Measurements from ENCODE around the gene FNDC3B.

Gene FNDC3B

GRCh38 chr3:172171396-172172075, 132.2 kb downstream of the FNDC3B start:
- Histone ChIP-seq H3K27ac (ENCODE audit: low read length) (no peak overlapping the region), H4K20me1 (ENCODE audit: insufficient read depth, low read length) (peaks cover 12% of the 10 kb centered on the region; the same call in 1 of the 2 replicates), H2AFZ (ENCODE audit: low read length) (no peak overlapping the region), H3K9ac (ENCODE audit: low read length) (no peak overlapping the region), H3K4me1 (ENCODE audit: low read length) (peaks cover 13% of the 10 kb centered on the region), H3K79me2 (ENCODE audit: low read length) (peaks cover 98% of the 10 kb centered on the region), H3F3A (ENCODE audit: insufficient read depth, low read length) (no peaks in the 10 kb centered on the region), H3K4me2 (ENCODE audit: low read depth, low read length) (no peak overlapping the region), H3K36me3 (replicated peaks; ENCODE audit: insufficient read depth, low read length) (peaks cover 5% of the 10 kb centered on the region), H3K9me3 (replicated peaks; ENCODE audit: insufficient read depth, low read length) (no peaks in the 10 kb centered on the region), H3K27me3 (replicated peaks; ENCODE audit: insufficient read depth, low read length) (no peaks in the 10 kb centered on the region), H3K9me2 (replicated peaks; ENCODE audit: insufficient read depth, low read length) (no peaks in the 10 kb centered on the region), H3K4me3 (ENCODE audit: low read length) (no peak overlapping the region)
- TF ChIP-seq EZH2phosphoT487 (IDR thresholded peaks at IDR 0.05; ENCODE audit: low read length) (no peak), EZH2 (optimal IDR thresholded peaks at IDR 0.05; ENCODE audit: low read depth, low read length) (no peak), CTCF (IDR thresholded peaks at IDR 0.05; ENCODE audit: low read length) (no peak)
- no peak for DNase-seq

DNA sequence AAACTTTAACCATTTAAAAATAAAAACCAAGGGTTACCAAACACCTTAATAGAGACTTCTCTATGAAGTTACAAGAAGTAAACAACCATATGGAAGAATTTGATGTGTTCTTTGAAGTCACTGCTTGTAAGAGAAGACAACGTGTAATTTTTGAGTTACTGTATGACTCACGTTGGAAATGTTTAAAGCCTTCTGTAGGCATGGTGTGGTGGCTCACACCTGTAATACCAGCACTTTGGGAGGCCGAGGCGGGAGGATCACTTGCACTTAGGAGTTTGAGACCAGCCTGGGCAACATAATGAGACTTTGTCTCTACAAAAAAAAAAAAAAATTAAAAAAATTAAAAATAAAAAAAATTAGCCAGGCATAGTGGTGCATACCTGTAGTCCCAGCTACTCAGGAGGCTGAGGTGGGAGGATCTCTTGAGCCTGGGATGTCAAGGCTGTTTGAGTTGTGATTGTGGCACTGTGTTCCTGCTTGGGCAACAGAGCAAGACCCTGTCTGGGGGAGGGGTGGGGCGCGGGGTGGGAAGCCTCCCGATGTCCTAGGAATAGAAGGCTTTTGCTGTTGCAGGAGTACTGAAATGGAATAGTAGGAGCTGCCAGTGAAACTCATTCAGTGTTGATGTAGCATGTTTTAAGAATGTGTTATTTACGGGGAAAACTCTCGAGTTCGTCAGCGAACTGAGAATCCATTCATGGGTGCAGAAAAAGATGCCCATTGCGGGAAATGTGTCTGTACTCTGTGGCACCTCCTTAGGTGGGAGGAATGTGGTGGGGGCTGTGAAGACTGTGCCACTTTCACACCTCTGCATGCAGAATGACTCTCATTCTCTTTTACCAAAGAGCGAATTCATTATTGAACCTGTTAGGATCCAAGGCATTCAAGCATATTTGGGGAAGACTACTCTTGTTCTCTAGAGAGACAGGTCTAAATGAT, 134.2 kb downstream of the FNDC3B start:
- Histone ChIP-seq H3K9me3 (replicated peaks; ENCODE audit: insufficient read depth, low read length) (no peaks in the 10 kb centered on the region), H3K9me2 (replicated peaks; ENCODE audit: insufficient read depth, low read length) (no peaks in the 10 kb centered on the region), H3F3A (ENCODE audit: insufficient read depth, low read length) (no peaks in the 10 kb centered on the region), H3K9ac (ENCODE audit: low read length) (no peak overlapping the region), H3K4me1 (ENCODE audit: low read length) (peaks cover 21% of the 10 kb centered on the region), H3K27ac (ENCODE audit: low read length) (no peak overlapping the region), H3K79me2 (ENCODE audit: low read length) (peaks cover 98% of the 10 kb centered on the region), H3K4me3 (ENCODE audit: low read length) (no peak overlapping the region), H3K27me3 (replicated peaks; ENCODE audit: insufficient read depth, low read length) (no peaks in the 10 kb centered on the region), H2AFZ (ENCODE audit: low read length) (no peak overlapping the region), H3K4me2 (ENCODE audit: low read depth, low read length) (no peak overlapping the region), H3K36me3 (replicated peaks; ENCODE audit: insufficient read depth, low read length) (peaks cover 5% of the 10 kb centered on the region), H4K20me1 (ENCODE audit: insufficient read depth, low read length) (peaks cover 8% of the 10 kb centered on the region; the same call in 1 of the 2 replicates)
- no peak for DNase-seq
- TF ChIP-seq CTCF (IDR thresholded peaks at IDR 0.05; ENCODE audit: low read length) (no peak), EZH2phosphoT487 (IDR thresholded peaks at IDR 0.05; ENCODE audit: low read length) (no peak), EZH2 (optimal IDR thresholded peaks at IDR 0.05; ENCODE audit: low read depth, low read length) (no peak)

- TF ChIP-seq EZH2 (optimal IDR thresholded peaks at IDR 0.05; ENCODE audit: low read depth, low read length), result no peak
- TF ChIP-seq CTCF (IDR thresholded peaks at IDR 0.05; ENCODE audit: low read length), result no peak
- TF ChIP-seq EZH2phosphoT487 (IDR thresholded peaks at IDR 0.05; ENCODE audit: low read length), result no peak
- Histone ChIP-seq H3K9me3 (replicated peaks; ENCODE audit: insufficient read depth, low read length) (no peaks in the 10 kb centered on the region), H3K36me3 (replicated peaks; ENCODE audit: insufficient read depth, low read length) (no peaks in the 10 kb centered on the region; the same call in 1 of the 2 replicates), H3K4me3 (ENCODE audit: low read length) (no peak overlapping the region), H3K27me3 (replicated peaks; ENCODE audit: insufficient read depth, low read length) (no peaks in the 10 kb centered on the region), H3K4me1 (ENCODE audit: low read length) (peaks cover 30% of the 10 kb centered on the region), H2AFZ (ENCODE audit: low read length) (no peak overlapping the region), H3K9ac (ENCODE audit: low read length) (no peak overlapping the region), H3F3A (ENCODE audit: insufficient read depth, low read length) (no peaks in the 10 kb centered on the region), H3K4me2 (ENCODE audit: low read depth, low read length) (no peak overlapping the region), H3K79me2 (ENCODE audit: low read length) (peaks cover 97% of the 10 kb centered on the region), H3K27ac (ENCODE audit: low read length) (no peak overlapping the region), H3K9me2 (replicated peaks; ENCODE audit: insufficient read depth, low read length) (no peaks in the 10 kb centered on the region), H4K20me1 (ENCODE audit: insufficient read depth, low read length) (0 out of 2 replicates have a peak, but pooled peaks cover 8% of the 10 kb centered on the region)
- DNase-seq, result no peak
Observed at GRCh38 chr3:172174513-172175253, 135.3 kb downstream of the FNDC3B start.
